ENCODE results near the gene GATAD2A.

The GATAD2A gene

GRCh38 chr19:19421299-19421696 lies 15.8 kb downstream of the GATAD2A start:
- TF ChIP-seq CTCF (IDR thresholded peaks at IDR 0.05): no peak
- Histone ChIP-seq H3K4me1 (ENCODE audit: control insufficient read depth in 1 of 2, insufficient read depth in 1 of 2, low read depth in 1 of 2, low read length in 1 of 2) (peaks cover 42 to 54% of the 10 kb centered on the region in 2 experiments), H3K9me3 (no peaks in the 10 kb centered on the region), H3K4me3 (ENCODE audit: low read depth in 1 of 2, low read length in 1 of 2) (no peak overlapping the region), H3K36me3 (no peaks in the 10 kb centered on the region), H3K27ac (peak overlapping the region; percentile 76), H3K27me3 (no peaks in the 10 kb centered on the region)

GRCh38 chr19:19422156-19422555 lies 16.7 kb downstream of the GATAD2A start:
- Histone ChIP-seq H3K9me3 (no peaks in the 10 kb centered on the region), H3K27me3 (no peaks in the 10 kb centered on the region), H3K36me3 (no peaks in the 10 kb centered on the region), H3K4me3 (ENCODE audit: low read depth in 1 of 2, low read length in 1 of 2) (no peak overlapping the region), H3K4me1 (ENCODE audit: control insufficient read depth in 1 of 2, insufficient read depth in 1 of 2, low read depth in 1 of 2, low read length in 1 of 2) (peaks cover 40 to 47% of the 10 kb centered on the region in 2 experiments), H3K27ac (peak overlapping the region; percentile 76)
- TF ChIP-seq CTCF (IDR thresholded peaks at IDR 0.05): no peak

- no peak for TF ChIP-seq CTCF (IDR thresholded peaks at IDR 0.05)
- no peaks in the 10 kb centered on the region for H3K9me3 ChIP-seq
- no peak overlapping the region for H3K4me3 ChIP-seq (ENCODE audit: low read depth in 1 of 2, low read length in 1 of 2)
- no peaks in the 10 kb centered on the region for H3K36me3 ChIP-seq
- H3K27ac ChIP-seq: no peak overlapping the region
- H3K4me1 ChIP-seq (ENCODE audit: control insufficient read depth in 1 of 2, insufficient read depth in 1 of 2, low read depth in 1 of 2, low read length in 1 of 2): peaks cover 44% of the 10 kb centered on the region in 2 experiments
- H3K27me3 ChIP-seq: no peaks in the 10 kb centered on the region
Observed at GRCh38 chr19:19423322-19423721, 17.8 kb downstream of the GATAD2A start.

GRCh38 chr19:19425170-19425875 lies 19.8 kb downstream of the GATAD2A start:
- Histone ChIP-seq H3K27me3 (no peaks in the 10 kb centered on the region), H3K4me3 (ENCODE audit: low read depth in 1 of 2, low read length in 1 of 2) (no peak overlapping the region), H3K4me1 (ENCODE audit: control insufficient read depth in 1 of 2, insufficient read depth in 1 of 2, low read depth in 1 of 2, low read length in 1 of 2) (peaks cover 33 to 34% of the 10 kb centered on the region in 2 experiments), H3K9me3 (no peaks in the 10 kb centered on the region), H3K27ac (peak overlapping the region; percentile 15), H3K36me3 (no peaks in the 10 kb centered on the region)
- no peak for TF ChIP-seq CTCF (IDR thresholded peaks at IDR 0.05)

- H3K27ac ChIP-seq: no peak overlapping the region
- H3K9me3 ChIP-seq: no peaks in the 10 kb centered on the region
- peaks cover 24 to 25% of the 10 kb centered on the region in 2 experiments for H3K4me1 ChIP-seq (ENCODE audit: control insufficient read depth in 1 of 2, insufficient read depth in 1 of 2, low read depth in 1 of 2, low read length in 1 of 2)
- no peak overlapping the region for H3K4me3 ChIP-seq (ENCODE audit: low read depth in 1 of 2, low read length in 1 of 2)
- no peak for TF ChIP-seq CTCF (IDR thresholded peaks at IDR 0.05)
- no peaks in the 10 kb centered on the region for H3K36me3 ChIP-seq
- no peaks in the 10 kb centered on the region for H3K27me3 ChIP-seq
Observed at GRCh38 chr19:19426216-19426615, 20.7 kb downstream of the GATAD2A start.

Data from neutrophil (primary cell).